ENCODE measurements around the gene RS1.

RS1 gene

GRCh38 chrX:18650662-18651061 is 21.2 kb downstream of the RS1 start:
- TF ChIP-seq CTCF (IDR thresholded peaks at IDR 0.05; ENCODE audit: insufficient read depth, low read length, poor library complexity, severe bottlenecking): no peak
- DNase-seq (ENCODE audit: extremely low read depth, insufficient read length): no peak
- no peaks in the 10 kb centered on the region for H3K27me3 ChIP-seq (replicated peaks; ENCODE audit: control insufficient read depth, insufficient read depth, low read length)
- no peak overlapping the region for H3K4me3 ChIP-seq (replicated peaks; ENCODE audit: low read depth, low read length)
- H3K36me3 ChIP-seq (ENCODE audit: control insufficient read depth, insufficient read depth, low read length): no peaks in the 10 kb centered on the region

- TF ChIP-seq CTCF (IDR thresholded peaks at IDR 0.05; ENCODE audit: insufficient read depth, low read length, poor library complexity, severe bottlenecking): no peak
- Histone ChIP-seq H3K27me3 (replicated peaks; ENCODE audit: control insufficient read depth, insufficient read depth, low read length) (no peaks in the 10 kb centered on the region), H3K4me3 (replicated peaks; ENCODE audit: low read depth, low read length) (no peak overlapping the region), H3K36me3 (ENCODE audit: control insufficient read depth, insufficient read depth, low read length) (no peaks in the 10 kb centered on the region)
- no peak for DNase-seq (ENCODE audit: extremely low read depth, insufficient read length)
These were observed 22.4 kb downstream of the RS1 start for GRCh38 chrX:18649498-18649951.

- no peak for TF ChIP-seq CTCF (IDR thresholded peaks at IDR 0.05; ENCODE audit: insufficient read depth, low read length, poor library complexity, severe bottlenecking)
- Histone ChIP-seq H3K27me3 (replicated peaks; ENCODE audit: control insufficient read depth, insufficient read depth, low read length) (no peaks in the 10 kb centered on the region), H3K4me3 (replicated peaks; ENCODE audit: low read depth, low read length) (no peak overlapping the region), H3K36me3 (ENCODE audit: control insufficient read depth, insufficient read depth, low read length) (no peaks in the 10 kb centered on the region)
- no peak for DNase-seq (ENCODE audit: extremely low read depth, insufficient read length)
These were observed 24.3 kb downstream of the RS1 start for GRCh38 chrX:18647621-18648020.

DNA sequence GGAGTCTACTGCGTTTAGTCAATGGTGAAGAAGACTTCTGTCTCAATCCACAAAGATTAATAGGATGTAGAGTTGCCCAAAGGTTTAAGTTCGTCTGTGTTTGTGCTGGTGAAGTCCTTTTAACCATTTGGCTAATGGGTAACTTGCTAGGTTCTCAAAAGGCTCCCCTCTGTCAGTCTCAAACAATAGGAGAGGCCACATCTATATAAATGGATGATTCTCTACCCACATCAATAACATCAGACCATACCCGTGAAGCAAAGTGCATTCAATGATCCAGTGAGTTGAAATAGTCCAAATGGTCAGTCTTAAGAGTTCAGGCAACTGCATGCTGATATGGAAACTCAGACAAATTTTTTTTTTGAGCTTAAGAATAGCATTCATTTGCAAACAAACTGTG is 28.1 kb downstream of the RS1 start:
- no peak for TF ChIP-seq CTCF (IDR thresholded peaks at IDR 0.05; ENCODE audit: insufficient read depth, low read length, poor library complexity, severe bottlenecking)
- DNase-seq (ENCODE audit: extremely low read depth, insufficient read length): no peak
- H3K27me3 ChIP-seq (replicated peaks; ENCODE audit: control insufficient read depth, insufficient read depth, low read length): no peaks in the 10 kb centered on the region
- H3K4me3 ChIP-seq (replicated peaks; ENCODE audit: low read depth, low read length): no peak overlapping the region
- no peaks in the 10 kb centered on the region for H3K36me3 ChIP-seq (ENCODE audit: control insufficient read depth, insufficient read depth, low read length)

DNA sequence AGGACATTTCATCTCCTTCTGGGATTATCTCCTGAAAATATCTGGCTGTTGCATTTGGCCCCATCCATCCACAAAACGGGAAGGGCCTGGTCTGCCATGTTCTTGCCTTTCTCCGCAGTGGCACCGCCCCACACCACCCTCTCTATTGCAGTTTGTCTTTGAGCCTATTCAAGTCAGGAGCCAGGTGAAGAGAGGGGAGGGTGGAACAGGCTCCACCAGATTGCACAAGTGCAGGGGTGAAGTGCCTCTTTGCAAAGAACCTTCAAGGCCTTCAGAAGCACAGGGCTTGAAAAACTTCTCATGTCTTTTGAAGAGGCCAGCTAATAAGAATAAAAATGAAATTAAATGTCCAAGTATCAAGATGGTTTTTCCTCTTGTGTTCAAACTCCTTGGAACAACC is 28.7 kb downstream of the RS1 start:
- Histone ChIP-seq H3K4me3 (replicated peaks; ENCODE audit: low read depth, low read length) (no peak overlapping the region), H3K27me3 (replicated peaks; ENCODE audit: control insufficient read depth, insufficient read depth, low read length) (no peaks in the 10 kb centered on the region), H3K36me3 (ENCODE audit: control insufficient read depth, insufficient read depth, low read length) (no peaks in the 10 kb centered on the region)
- TF ChIP-seq CTCF (IDR thresholded peaks at IDR 0.05; ENCODE audit: insufficient read depth, low read length, poor library complexity, severe bottlenecking): no peak
- no peak for DNase-seq (ENCODE audit: extremely low read depth, insufficient read length)

- no peak for TF ChIP-seq CTCF (IDR thresholded peaks at IDR 0.05; ENCODE audit: insufficient read depth, low read length, poor library complexity, severe bottlenecking)
- Histone ChIP-seq H3K36me3 (ENCODE audit: control insufficient read depth, insufficient read depth, low read length) (no peaks in the 10 kb centered on the region), H3K27me3 (replicated peaks; ENCODE audit: control insufficient read depth, insufficient read depth, low read length) (no peaks in the 10 kb centered on the region), H3K4me3 (replicated peaks; ENCODE audit: low read depth, low read length) (no peak overlapping the region)
- no peak for DNase-seq (ENCODE audit: extremely low read depth, insufficient read length)
These were observed 31.2 kb downstream of the RS1 start for GRCh38 chrX:18640686-18641085.
